HepG2 (cell line): ENCODE data around the gene ACSBG1. TPM values are rescaled to one million over a fixed set of nuclear protein-coding genes. Genes with fewer than 3 reads are reported as not detected.

Experiments
- CEBPG ChIP-seq: IDR thresholded peaks from 2 replicates; pipeline ENCODE4 v1.6.1; 2016
- E2F5 ChIP-seq: sonication (generic); formaldehyde crosslinking; conservative IDR thresholded peaks from 2 replicates; pipeline ENCODE4 v1.4.0; 2020; ENCODE audit warnings: missing genetic modification reagents
- FOSL2 ChIP-seq: sonication (generic); formaldehyde crosslinking; IDR thresholded peaks from 2 replicates; pipeline ENCODE4 v1.4.0; 2020; ENCODE audit warnings: missing genetic modification reagents
- GABPB1 ChIP-seq: IDR thresholded peaks from 2 replicates; pipeline ENCODE4 v1.6.1; 2016; ENCODE audit warnings: mild to moderate bottlenecking, missing genetic modification reagents, moderate library complexity, missing compliant biosample characterization
- KDM4B ChIP-seq: sonication (generic); formaldehyde crosslinking; IDR thresholded peaks from 2 replicates; pipeline ENCODE4 v1.4.0; 2020; ENCODE audit warnings: missing genetic modification reagents
- STAG1 ChIP-seq: sonication (generic); formaldehyde crosslinking; IDR thresholded peaks from 2 replicates; pipeline ENCODE4 v1.4.0; 2020; ENCODE audit warnings: missing genetic modification reagents
- XRCC5 ChIP-seq: fragments of 200-400 bp; formaldehyde crosslinking; optimal IDR thresholded peaks from 2 replicates; pipeline ENCODE3; 2017; ENCODE audit warnings: mild to moderate bottlenecking, low read length
- ZNF280D ChIP-seq: sonication (generic); formaldehyde crosslinking; IDR thresholded peaks from 2 replicates; pipeline ENCODE4 v1.5.1; 2020; ENCODE audit warnings: mild to moderate bottlenecking, missing genetic modification reagents
- ZNF350 ChIP-seq: sonication (generic); formaldehyde crosslinking; IDR thresholded peaks from 2 replicates; pipeline ENCODE4 v1.4.0; 2020; ENCODE audit warnings: mild to moderate bottlenecking, low read depth, missing genetic modification reagents, borderline replicate concordance
- ZNF414 ChIP-seq: sonication (generic); formaldehyde crosslinking; IDR thresholded peaks from 2 replicates; pipeline ENCODE4 v1.5.0; 2020; ENCODE audit warnings: missing genetic modification reagents
- ZSCAN25 ChIP-seq: sonication (generic); formaldehyde crosslinking; IDR thresholded peaks from 2 replicates; pipeline ENCODE4 v1.8.0; 2022; ENCODE audit warnings: mild to moderate bottlenecking, missing genetic modification reagents
- polyA plus RNA-seq, 8 experiments: library from polyadenylated mRNA; depleted of rRNA in 3 of 8; stranded (reverse) in 7 of 8; unstranded in 1 of 8; fragments of >200 nt; fragmentation: Illumina TruSeq in 4 of 8; extraction: Trizol in 4 of 8; gene quantifications; 2 replicates each; pipeline versions ENCODE4 v1.2.1 to v1.2.3, GENCODE V29; 2011 to 2016; ENCODE audit warnings: low read depth in 4 of 8, missing spikeins in 1 of 8, mixed read lengths in 1 of 8; ENCODE audit not compliant: insufficient read depth in 1 of 8
- total RNA-seq, 5 experiments: library from RNA; depleted of rRNA; stranded (reverse); fragments of >200 nt; fragmentation: Illumina TruSeq; extraction: Trizol; gene quantifications; 2 replicates each; pipeline ENCODE4 v1.2.3, GENCODE V29; 2016; ENCODE audit warnings: low read depth in 1 of 5

The ACSBG1 gene
- total and polyA plus RNA-seq, 2 of the 13 experiments (the other 11 are each of a cell fraction or from before 2014, with no cell fraction given) = 0.35 to 0.81 TPM

- TF ChIP-seq E2F5 (CRISPR knock-in tag) (no peak), KDM4B (no peak), ZNF414 (no peak), ZNF280D (CRISPR knock-in tag) (no peak), XRCC5 (peak; percentile 63), CEBPG (CRISPR knock-in tag) (no peak), ZSCAN25 (CRISPR knock-in tag) (no peak), GABPB1 (0 out of 2 replicates have a peak, but pooled peaks have one; percentile 12), STAG1 (CRISPR knock-in tag) (peak; percentile 90), FOSL2 (CRISPR knock-in tag) (peak; percentile 22; the same call in 1 of the 2 replicates), ZNF350 (CRISPR knock-in tag) (0 out of 2 replicates have a peak, but pooled peaks have one; percentile 23)
Observed at GRCh38 chr15:78195735-78196201, 38.6 kb downstream of the ACSBG1 start (continued).
